Liver (tissue), 9 donors: ENCODE data around the gene EXPH5. TPM values are rescaled to one million over a fixed set of nuclear protein-coding genes. Genes with fewer than 3 reads are reported as not detected.

Experiments used
- DNase-seq: peaks from one replicate; pipeline ENCODE4 v3.0.0-alpha.2; 2017; ENCODE audit warnings: low spot score
- H3K27ac ChIP-seq, 2 donors: one replicate each; pipeline ENCODE4 v1.7.0; 2013; ENCODE audit warnings: inconsistent platforms in 2 of 2, low read length in 2 of 2, control low read depth in 1 of 2, low read depth in 1 of 2, mild to moderate bottlenecking in 1 of 2
- H3K27me3 ChIP-seq, 4 donors: one replicate each; pipeline versions ENCODE4 v1.6.1 to v1.7.0; 2013; ENCODE audit warnings: low read length in 3 of 4, inconsistent platforms in 1 of 4, mild to moderate bottlenecking in 1 of 4, moderate library complexity in 1 of 4; ENCODE audit not compliant: control insufficient read depth in 4 of 4, insufficient read depth in 4 of 4
- H3K36me3 ChIP-seq, 4 donors: one replicate each; pipeline versions ENCODE4 v1.6.1 to v1.7.0; 2013; ENCODE audit warnings: low read length in 3 of 4, mild to moderate bottlenecking in 3 of 4, low read depth in 1 of 4, moderate library complexity in 1 of 4; ENCODE audit not compliant: control insufficient read depth in 4 of 4, insufficient read depth in 3 of 4
- H3K4me1 ChIP-seq, 4 donors: one replicate each; pipeline versions ENCODE4 v1.6.1 to v1.7.0; 2013; ENCODE audit warnings: low read length in 3 of 4, mild to moderate bottlenecking in 3 of 4, moderate library complexity in 1 of 4; ENCODE audit not compliant: control insufficient read depth in 4 of 4, insufficient read depth in 4 of 4
- H3K4me3 ChIP-seq, 3 donors: one replicate each; pipeline versions ENCODE4 v1.6.1 to v1.7.0; 2013; ENCODE audit warnings: low read length in 3 of 3, control low read depth in 1 of 3, low read depth in 1 of 3, mild to moderate bottlenecking in 1 of 3
- H3K9ac ChIP-seq, 2 donors: one replicate each; pipeline ENCODE4 v1.7.0; 2013; ENCODE audit warnings: low read length in 2 of 2, mild to moderate bottlenecking in 2 of 2, moderate library complexity in 2 of 2, control low read depth in 1 of 2, low read depth in 1 of 2
- H3K9me3 ChIP-seq, 4 donors: one replicate each; pipeline versions ENCODE4 v1.6.1 to v1.7.0; 2013; ENCODE audit warnings: low read length in 3 of 4; ENCODE audit not compliant: control insufficient read depth in 4 of 4
- ATF3 ChIP-seq: IDR thresholded peaks from 2 replicates; pipeline ENCODE4 v1.6.1; 2016; ENCODE audit warnings: antibody characterized with exemption
- EGR1 ChIP-seq, 2 donors: IDR thresholded peaks; 2 replicates each; pipeline ENCODE4 v1.6.1; 2016 to 2018; ENCODE audit warnings: antibody characterized with exemption in 2 of 2, low read depth in 2 of 2
- FOXA1 ChIP-seq: IDR thresholded peaks from 2 replicates; pipeline ENCODE4 v1.6.1; 2016; ENCODE audit warnings: antibody characterized with exemption
- FOXA2 ChIP-seq: IDR thresholded peaks from 2 replicates; pipeline ENCODE4 v1.6.1; 2016; ENCODE audit warnings: antibody characterized with exemption
- HNF4G ChIP-seq: IDR thresholded peaks from 2 replicates; pipeline ENCODE4 v1.6.1; 2016; ENCODE audit warnings: antibody characterized with exemption
- JUND ChIP-seq, 2 donors: IDR thresholded peaks; 2 replicates each; pipeline ENCODE4 v1.6.1; 2016; ENCODE audit warnings: antibody characterized with exemption in 2 of 2
- MAX ChIP-seq: IDR thresholded peaks from 2 replicates; pipeline ENCODE4 v1.6.1; 2016; ENCODE audit warnings: antibody characterized with exemption
- RAD21 ChIP-seq, 2 donors: IDR thresholded peaks; 2 replicates each; pipeline ENCODE4 v1.6.1; 2016; ENCODE audit warnings: antibody characterized with exemption in 2 of 2, mild to moderate bottlenecking in 2 of 2
- REST ChIP-seq: IDR thresholded peaks from 2 replicates; pipeline ENCODE4 v1.6.1; 2016; ENCODE audit warnings: antibody characterized with exemption, mild to moderate bottlenecking
- SP1 ChIP-seq: IDR thresholded peaks from 2 replicates; pipeline ENCODE4 v1.6.1; 2018; ENCODE audit warnings: antibody characterized with exemption, mild to moderate bottlenecking
- TAF1 ChIP-seq: conservative IDR thresholded peaks from 2 replicates; pipeline ENCODE4 v1.6.1; 2016; ENCODE audit warnings: antibody characterized with exemption, mild to moderate bottlenecking
- YY1 ChIP-seq: IDR thresholded peaks from 2 replicates; pipeline ENCODE4 v1.6.1; 2016; ENCODE audit warnings: antibody characterized with exemption, mild to moderate bottlenecking
- ZBTB33 ChIP-seq: IDR thresholded peaks from 2 replicates; pipeline ENCODE4 v1.6.1; 2016; ENCODE audit warnings: antibody characterized with exemption
- WGBS: extraction: QIAGEN DNeasy Blood & Tissue Kit; methylation state at CpG from one replicate; pipeline ENCODE4 v1.1.7; 2013; 5-methylcytosine and 5-hydroxymethylcytosine counted together
- polyA plus RNA-seq, 2 donors: library from polyadenylated mRNA; stranded (reverse) in 1 of 2; unstranded in 1 of 2; fragments of 200-250 nt in 1 of 2; fragments of >200 nt in 1 of 2; fragmentation: Nextera tagmentation in 1 of 2; extraction: Ambion mirVana in 1 of 2; gene quantifications; one replicate each; pipeline versions ENCODE4 v1.2.1 to v1.2.3, GENCODE V29; 2013 to 2015
- total RNA-seq, 2 donors: library from RNA; depleted of rRNA; stranded (reverse); fragments of >200 nt; gene quantifications; one replicate each; pipeline ENCODE4 v1.2.3, GENCODE V29; 2014
- donor health status: healthy.
- donor health status: healthy.
- donor health status: healthy.
- donor health status: healthy.
- donor health status: healthy.

Gene EXPH5
- total and polyA plus RNA-seq, 4 donors = 0.47 to 6.1 (median 1.5) TPM

- TF ChIP-seq EGR1 (IDR thresholded peaks at IDR 0.05; ENCODE audit: low read depth in 2 of 2) (no peak), RAD21 (IDR thresholded peaks at IDR 0.05) (no peak), HNF4G (no peak), SP1 (no peak), ZBTB33 (no peak)
- no peaks in the 10 kb centered on the region for H3K27me3 ChIP-seq
- H3K4me3 ChIP-seq = no peak overlapping the region
- WGBS = 88% methylated on average over 10 of the region's 10 CpGs
- no peak for DNase-seq
- no peaks in the 10 kb centered on the region for H3K9me3 ChIP-seq
- peaks cover 3 to 11% (median 11%) of the 10 kb centered on the region in 4 donors for H3K36me3 ChIP-seq
- H3K9ac ChIP-seq = no peak overlapping the region
- H3K27ac ChIP-seq = no peak overlapping the region
- no peaks in the 10 kb centered on the region for H3K4me1 ChIP-seq
Measured at GRCh38 chr11:108518581-108518980, 75.0 kb downstream of the EXPH5 start.

GRCh38 chr11:108516125-108516524, 77.4 kb downstream of the EXPH5 start:
- DNase-seq = no peak
- H3K27me3 ChIP-seq = no peaks in the 10 kb centered on the region
- no peak overlapping the region for H3K9ac ChIP-seq
- H3K4me3 ChIP-seq = no peak overlapping the region
- TF ChIP-seq MAX = no peak
- no peak for TF ChIP-seq ZBTB33
- no peak for TF ChIP-seq YY1
- TF ChIP-seq TAF1 = no peak
- H3K27ac ChIP-seq = no peak overlapping the region
- H3K9me3 ChIP-seq = no peaks in the 10 kb centered on the region
- H3K4me1 ChIP-seq = no peaks in the 10 kb centered on the region
- 97% methylated on average over 4 of the region's 4 CpGs for WGBS
- H3K36me3 ChIP-seq = peaks cover 4 to 28% (median 17%) of the 10 kb centered on the region in 4 donors

GRCh38 chr11:108512708-108513107, 80.9 kb downstream of the EXPH5 start:
- Histone ChIP-seq H3K9me3 (no peaks in the 10 kb centered on the region), H3K4me1 (no peaks in the 10 kb centered on the region), H3K36me3 (peaks cover 2 to 28% (median 17%) of the 10 kb centered on the region in 4 donors), H3K9ac (no peak overlapping the region), H3K4me3 (no peak overlapping the region), H3K27ac (no peak overlapping the region), H3K27me3 (no peaks in the 10 kb centered on the region)
- WGBS = 92% methylated on average over 2 of the region's 2 CpGs
- TF ChIP-seq JUND (IDR thresholded peaks at IDR 0.05) = no peak
- no peak for TF ChIP-seq ATF3
- no peak for TF ChIP-seq HNF4G
- no peak for TF ChIP-seq ZBTB33
- no peak for TF ChIP-seq YY1
- TF ChIP-seq EGR1 (IDR thresholded peaks at IDR 0.05; ENCODE audit: low read depth in 2 of 2) = no peak
- TF ChIP-seq MAX = no peak
- no peak for TF ChIP-seq FOXA1
- TF ChIP-seq REST = no peak
- TF ChIP-seq RAD21 (IDR thresholded peaks at IDR 0.05) = no peak
- TF ChIP-seq FOXA2 = no peak
- DNase-seq = no peak
